Activated CD8-positive, alpha-beta T cell treated with anti-CD3 and anti-CD28 coated beads, Interleukin-2, amount 10 ng/mL, durations not matched to agents 7 days and 5 days (primary cell): ENCODE data around the gene MUTYH. TPM values are rescaled to one million over a fixed set of nuclear protein-coding genes. Genes with fewer than 3 reads are reported as not detected.

Source experiments
- ATAC-seq: fragments of 150-1000 bp; cut with Tn5 transposase; one replicate; pipeline ENCODE4 v1.10.0; 2021; ENCODE audit warnings: moderate library complexity
- CTCF ChIA-PET: fragments of 350-600 bp; sonication (Branson Sonifier 250); formaldehyde crosslinking; loops from one replicate; lab custom pipeline; 2021; ENCODE audit warnings: antibody characterized with exemption; lab: Charles Lee
- POLR2A ChIA-PET: fragments of 350-600 bp; sonication (Branson Sonifier 250); formaldehyde crosslinking; loops from one replicate; lab custom pipeline; 2021; ENCODE audit warnings: antibody characterized with exemption; lab: Charles Lee
- DNase-seq: peaks from one replicate; pipeline ENCODE4 v3.0.0-alpha.2; 2020
- H3K27ac Mint-ChIP-seq: one replicate; pipeline ENCODE4 v1.8.0; 2021; ENCODE audit warnings: mild to moderate bottlenecking, mixed read lengths
- H3K27me3 Mint-ChIP-seq: one replicate; pipeline ENCODE4 v1.8.0; 2021; ENCODE audit warnings: low read depth, mixed read lengths
- H3K36me3 Mint-ChIP-seq: one replicate; pipeline ENCODE4 v1.8.0; 2021; ENCODE audit warnings: low read depth, mixed read lengths
- H3K4me1 Mint-ChIP-seq: one replicate; pipeline ENCODE4 v1.8.0; 2021; ENCODE audit warnings: low read depth, mixed read lengths
- H3K4me3 Mint-ChIP-seq: one replicate; pipeline ENCODE4 v1.8.0; 2021; ENCODE audit warnings: mild to moderate bottlenecking, mixed read lengths
- H3K9me3 Mint-ChIP-seq: one replicate; pipeline ENCODE4 v1.8.0; 2022; ENCODE audit warnings: mixed read lengths; ENCODE audit not compliant: insufficient read depth
- total RNA-seq, 2 experiments: library from RNA; stranded (reverse); gene quantifications; one replicate each; pipeline ENCODE4 v1.2.3, GENCODE V29; 2021

The MUTYH gene
- total RNA-seq, 2 experiments from 2014 or later: 59.8 to 61.8 TPM

GRCh38 chr1:45348966-45349677 lies 8.9 kb upstream of the MUTYH start:
- H3K36me3 Mint-ChIP-seq: peaks cover 15% of the 10 kb centered on the region
- ChIA-PET POLR2A (interaction anchor here (0.7 to 4.8 kb wide), 7 partner anchors 9 to 628 kb away, joined by 3 to 37 read pairs (median 3); partner anchors contain the start of genes MUTYH and TOE1), CTCF (interaction anchor here (0.7 to 3.0 kb wide), 4 partner anchors 8 to 144 kb away, joined by 3 to 17 read pairs (median 8); no protein-coding TSS in a partner anchor)
- peaks cover 27% of the 10 kb centered on the region for H3K4me1 Mint-ChIP-seq
- H3K4me3 Mint-ChIP-seq: no peak overlapping the region
- no peaks in the 10 kb centered on the region for H3K9me3 Mint-ChIP-seq
- no peaks in the 10 kb centered on the region for H3K27me3 Mint-ChIP-seq
- no peak for DNase-seq
- no peak for ATAC-seq
- peak overlapping the region; percentile 60 for H3K27ac Mint-ChIP-seq

- ATAC-seq (no peak), DNase-seq (no peak)
- CTCF ChIA-PET: interaction anchor here (0.7 to 3.0 kb wide), 4 partner anchors 8 to 145 kb away, joined by 3 to 17 read pairs (median 8); no protein-coding TSS in a partner anchor
- POLR2A ChIA-PET: interaction anchor here (0.8 to 4.8 kb wide), 7 partner anchors 9 to 627 kb away, joined by 3 to 37 read pairs (median 3); partner anchors contain the start of genes MUTYH and TOE1
- H3K9me3 Mint-ChIP-seq: no peaks in the 10 kb centered on the region
- H3K27ac Mint-ChIP-seq: no peak overlapping the region
- H3K36me3 Mint-ChIP-seq: peaks cover 17% of the 10 kb centered on the region
- no peaks in the 10 kb centered on the region for H3K27me3 Mint-ChIP-seq
- no peak overlapping the region for H3K4me3 Mint-ChIP-seq
- H3K4me1 Mint-ChIP-seq: peaks cover 27% of the 10 kb centered on the region
Measured at GRCh38 chr1:45348609-45348965, 8.3 kb upstream of the MUTYH start.

GRCh38 chr1:45348020-45348419 lies 7.8 kb upstream of the MUTYH start:
- DNase-seq (no peak), ATAC-seq (no peak)
- H3K4me3 Mint-ChIP-seq: no peak overlapping the region
- H3K27me3 Mint-ChIP-seq: no peaks in the 10 kb centered on the region
- peaks cover 22% of the 10 kb centered on the region for H3K36me3 Mint-ChIP-seq
- H3K4me1 Mint-ChIP-seq: peaks cover 27% of the 10 kb centered on the region
- ChIA-PET POLR2A (interaction anchor here (0.5 to 4.8 kb wide), 4 partner anchors 8 to 627 kb away, joined by 3 to 37 read pairs (median 3); partner anchors contain the start of genes MUTYH and TOE1), CTCF (interaction anchor here (1.2 to 3.0 kb wide), 3 partner anchors 7 to 145 kb away, joined by 6 to 17 read pairs (median 10); no protein-coding TSS in a partner anchor)
- no peak overlapping the region for H3K27ac Mint-ChIP-seq
- no peaks in the 10 kb centered on the region for H3K9me3 Mint-ChIP-seq

- Mint-ChIP-seq H3K27ac (no peak overlapping the region), H3K4me3 (no peak overlapping the region), H3K9me3 (no peaks in the 10 kb centered on the region), H3K36me3 (peaks cover 37% of the 10 kb centered on the region), H3K4me1 (peaks cover 37% of the 10 kb centered on the region), H3K27me3 (no peaks in the 10 kb centered on the region)
- no peak for DNase-seq
- ATAC-seq: no peak
- ChIA-PET CTCF (interaction anchor here (0.8 kb wide), 1 partner anchor 41 kb away, joined by 3 read pairs; no protein-coding TSS in a partner anchor), POLR2A (interaction anchor here (1.1 to 1.3 kb wide), 2 partner anchors 154 to 238 kb away, joined by 3 to 6 read pairs; partner anchors contain the start of gene MMACHC)
Measured at GRCh38 chr1:45346473-45346872, 6.2 kb upstream of the MUTYH start.

GRCh38 chr1:45345014-45345413 lies 4.8 kb upstream of the MUTYH start:
- H3K27me3 Mint-ChIP-seq: no peaks in the 10 kb centered on the region
- ATAC-seq (no peak), DNase-seq (no peak)
- H3K4me1 Mint-ChIP-seq: peaks cover 29% of the 10 kb centered on the region
- no peak overlapping the region for H3K27ac Mint-ChIP-seq
- ChIA-PET CTCF (no interaction called here), POLR2A (no interaction called here)
- H3K36me3 Mint-ChIP-seq: peaks cover 40% of the 10 kb centered on the region
- H3K9me3 Mint-ChIP-seq: no peaks in the 10 kb centered on the region
- no peak overlapping the region for H3K4me3 Mint-ChIP-seq

GRCh38 chr1:45344499-45344898 lies 4.3 kb upstream of the MUTYH start:
- ATAC-seq (no peak), DNase-seq (no peak)
- CTCF ChIA-PET: interaction anchor here (0.6 to 1.4 kb wide), 2 partner anchors 149 to 1074 kb away, joined by 3 to 6 read pairs; no protein-coding TSS in a partner anchor
- H3K4me1 Mint-ChIP-seq: peaks cover 31% of the 10 kb centered on the region
- POLR2A ChIA-PET: no interaction called here
- H3K27ac Mint-ChIP-seq: peak overlapping the region; percentile 18
- H3K9me3 Mint-ChIP-seq: no peaks in the 10 kb centered on the region
- no peaks in the 10 kb centered on the region for H3K27me3 Mint-ChIP-seq
- H3K4me3 Mint-ChIP-seq: no peak overlapping the region
- peaks cover 44% of the 10 kb centered on the region for H3K36me3 Mint-ChIP-seq

- CTCF ChIA-PET: interaction anchor here (0.7 to 4.0 kb wide), 17 partner anchors 8 to 904 kb away, joined by 3 to 60 read pairs (median 4); partner anchors contain the start of genes HECTD3, HPDL, TESK2 and UROD
- H3K27ac Mint-ChIP-seq: peak overlapping the region; percentile 100
- POLR2A ChIA-PET: interaction anchor here (0.6 to 7.8 kb wide), 16 partner anchors 9 to 619 kb away, joined by 3 to 77 read pairs (median 13); partner anchors contain the start of genes CCDC163, HECTD3, HPDL and MMACHC
- H3K4me1 Mint-ChIP-seq: peaks cover 46% of the 10 kb centered on the region
- H3K36me3 Mint-ChIP-seq: peaks cover 54% of the 10 kb centered on the region
- DNase-seq (peak; percentile 52), ATAC-seq (no peak)
- H3K9me3 Mint-ChIP-seq: peaks cover 6% of the 10 kb centered on the region
- peak overlapping the region; percentile 100 for H3K4me3 Mint-ChIP-seq
- H3K27me3 Mint-ChIP-seq: no peaks in the 10 kb centered on the region
Measured at GRCh38 chr1:45340816-45341466, 701 bp upstream of the MUTYH start.

- no peaks in the 10 kb centered on the region for H3K27me3 Mint-ChIP-seq
- peaks cover 58% of the 10 kb centered on the region for H3K36me3 Mint-ChIP-seq
- ATAC-seq (no peak), DNase-seq (no peak)
- peaks cover 6% of the 10 kb centered on the region for H3K9me3 Mint-ChIP-seq
- peak overlapping the region; percentile 23 for H3K4me3 Mint-ChIP-seq
- ChIA-PET CTCF (interaction anchor here (1.0 to 4.0 kb wide), 3 partner anchors 10 to 33 kb away, joined by 3 to 44 read pairs (median 8); partner anchors contain the start of gene HPDL), POLR2A (interaction anchor here (0.6 to 7.8 kb wide), 4 partner anchors 11 to 334 kb away, joined by 3 to 77 read pairs (median 4); partner anchors contain the start of genes HPDL and PRDX1)
- H3K4me1 Mint-ChIP-seq: peaks cover 68% of the 10 kb centered on the region
- H3K27ac Mint-ChIP-seq: peak overlapping the region; percentile 100
Measured at GRCh38 chr1:45337630-45338325, 2.5 kb downstream of the MUTYH start.

GRCh38 chr1:45335855-45336324 lies 4.3 kb downstream of the MUTYH start:
- no peak overlapping the region for H3K4me3 Mint-ChIP-seq
- no peaks in the 10 kb centered on the region for H3K27me3 Mint-ChIP-seq
- peaks cover 51% of the 10 kb centered on the region for H3K4me1 Mint-ChIP-seq
- peaks cover 47% of the 10 kb centered on the region for H3K36me3 Mint-ChIP-seq
- ATAC-seq: no peak
- DNase-seq: no peak
- ChIA-PET CTCF (interaction anchor here (0.9 to 2.3 kb wide), 5 partner anchors 10 to 177 kb away, joined by 3 to 9 read pairs (median 5); partner anchors contain the start of gene HPDL), POLR2A (interaction anchor here (1.1 to 2.1 kb wide), 2 partner anchors 605 to 614 kb away, joined by 3 to 6 read pairs; partner anchors contain the start of gene RNU5D-1)
- H3K9me3 Mint-ChIP-seq: peaks cover 6% of the 10 kb centered on the region
- H3K27ac Mint-ChIP-seq: peak overlapping the region; percentile 26

- peaks cover 47% of the 10 kb centered on the region for H3K4me1 Mint-ChIP-seq
- DNase-seq (peak; percentile 51), ATAC-seq (peak; percentile 35)
- H3K4me3 Mint-ChIP-seq: no peak overlapping the region
- peaks cover 47% of the 10 kb centered on the region for H3K36me3 Mint-ChIP-seq
- no peaks in the 10 kb centered on the region for H3K27me3 Mint-ChIP-seq
- H3K27ac Mint-ChIP-seq: peak overlapping the region; percentile 84
- ChIA-PET POLR2A (interaction anchor here (1.0 to 2.1 kb wide), 5 partner anchors 13 to 613 kb away, joined by 3 to 6 read pairs (median 3); partner anchors contain the start of gene RNU5D-1), CTCF (interaction anchor here (0.9 to 1.8 kb wide), 4 partner anchors 16 to 179 kb away, joined by 3 to 9 read pairs (median 5); no protein-coding TSS in a partner anchor)
- H3K9me3 Mint-ChIP-seq: peaks cover 6% of the 10 kb centered on the region
Measured at GRCh38 chr1:45334308-45335245, 5.7 kb downstream of the MUTYH start.
